A549 (cell line): ENCODE measurements around the gene SAP30. TPM values are rescaled to one million over a fixed set of nuclear protein-coding genes. Genes with fewer than 3 reads are reported as not detected.
A peak's percentile ranks its signal among the peaks of the same experiment; 100 is the strongest.

Experiments
- ATAC-seq, 2 experiments: fragments of 200-7000 bp in 1 of 2; fragments of >200 bp in 1 of 2; cut with Nextera tagmentation in 1 of 2; cut with Tn5 transposase in 1 of 2; 3 replicates each; pipeline versions ENCODE4 v1.8.0 to v1.9.1; 2018 to 2020; ENCODE audit warnings: mild to moderate bottlenecking in 1 of 2, moderate library complexity in 1 of 2
- CTCF ChIA-PET: fragments of 300-600 bp; sonication (Branson Sonifier 250); formaldehyde crosslinking; extraction: SDS; loops from one replicate; lab custom pipeline; 2021; ENCODE audit warnings: antibody characterized with exemption, inconsistent platforms; lab: Yijun Ruan, JAX
- POLR2A ChIA-PET: fragments of 350-600 bp; formaldehyde crosslinking; extraction: SDS; loops from one replicate; lab custom pipeline; 2021; ENCODE audit warnings: antibody characterized with exemption, inconsistent platforms; lab: Yijun Ruan, JAX
- DNase-seq, 2 experiments: peaks; one replicate each; pipeline versions ENCODE4 v3.0.0 to v3.0.0-alpha.2; 2011 to 2016; ENCODE audit warnings: low read depth in 1 of 2, low spot score in 1 of 2
- FAIRE-seq: peaks from 2 replicates; lab custom pipeline; 2011; peaks lifted over from hg19 to GRCh38; lab: Jason Lieb, UNC
- H3K27ac ChIP-seq, 2 experiments: fragments of >200 bp; sonication (Bioruptor Twin); formaldehyde crosslinking; 3 replicates each; pipeline ENCODE4 v1.5.1; 2016 to 2017
- H3K4me1 ChIP-seq: fragments of >200 bp; sonication (Bioruptor Twin); formaldehyde crosslinking; 3 replicates; pipeline ENCODE4 v1.6.1; 2016
- H3K4me2 ChIP-seq: fragments of >200 bp; sonication (Bioruptor Twin); formaldehyde crosslinking; 3 replicates; pipeline ENCODE4 v1.6.1; 2016
- H3K4me3 ChIP-seq: fragments of >200 bp; sonication (Bioruptor Twin); formaldehyde crosslinking; 3 replicates; pipeline ENCODE4 v1.5.1; 2016
- H3K9me3 ChIP-seq: fragments of >200 bp; sonication (Bioruptor Twin); formaldehyde crosslinking; 3 replicates; pipeline ENCODE4 v1.6.1; 2016
- FOSB ChIP-seq: fragments of 250-450 bp; sonication (Bioruptor Pico); IDR thresholded peaks from 2 replicates; pipeline ENCODE4 v1.5.0; 2020; ENCODE audit warnings: mild to moderate bottlenecking, moderate library complexity
- FOXS1 ChIP-seq: fragments of 250-450 bp; sonication (Bioruptor Pico); IDR thresholded peaks from 2 replicates; pipeline ENCODE4 v1.5.0; 2020; ENCODE audit warnings: mild to moderate bottlenecking, moderate library complexity
- GATA3 ChIP-seq: IDR thresholded peaks from 2 replicates; pipeline ENCODE4 v1.6.1; 2012; ENCODE audit warnings: borderline replicate concordance
- HEYL ChIP-seq: fragments of 250-450 bp; sonication (Bioruptor Pico); IDR thresholded peaks from 2 replicates; pipeline ENCODE4 v1.8.0; 2021; ENCODE audit warnings: mild to moderate bottlenecking, moderate library complexity
- HOXB5 ChIP-seq: fragments of 250-450 bp; sonication (Bioruptor Pico); IDR thresholded peaks from 2 replicates; pipeline ENCODE4 v1.5.0; 2020; ENCODE audit warnings: mild to moderate bottlenecking, moderate library complexity
- JUN ChIP-seq, 2 experiments: fragments of >200 bp; sonication (Bioruptor Twin); formaldehyde crosslinking; IDR thresholded peaks; 2 replicates in 1 of 2; 3 replicates in 1 of 2; pipeline ENCODE4 v1.6.1; 2016 to 2017
- KDM5A ChIP-seq: fragments of 200-600 bp; sonication (generic); IDR thresholded peaks from 2 replicates; pipeline ENCODE4 v1.6.1; 2016; ENCODE audit warnings: antibody characterized with exemption, mild to moderate bottlenecking
- MYC ChIP-seq: IDR thresholded peaks from 2 replicates; pipeline ENCODE4 v1.6.1; 2012; ENCODE audit warnings: mild to moderate bottlenecking, inconsistent platforms, low read length, improper control_type of control experiment, borderline replicate concordance
- NFE2L2 ChIP-seq: fragments of 150-350 bp; conservative IDR thresholded peaks from 2 replicates; pipeline ENCODE4 v1.6.1; 2014; ENCODE audit warnings: low read length
- NPAS2 ChIP-seq: fragments of 250-450 bp; sonication (Bioruptor Pico); IDR thresholded peaks from 2 replicates; pipeline ENCODE4 v1.8.0; 2022; ENCODE audit warnings: mild to moderate bottlenecking, moderate library complexity, borderline replicate concordance
- PHF8 ChIP-seq: fragments of 200-600 bp; sonication (generic); IDR thresholded peaks from 2 replicates; pipeline ENCODE4 v1.6.1; 2016; ENCODE audit warnings: low read depth, mild to moderate bottlenecking, antibody characterized with exemption, moderate library complexity, borderline replicate concordance
- POLR2A ChIP-seq: IDR thresholded peaks from 2 replicates; pipeline ENCODE4 v1.6.1; 2012; ENCODE audit warnings: mild to moderate bottlenecking, low read length
- RAD21 ChIP-seq, 2 experiments: fragments of >200 bp in 1 of 2; sonication (Bioruptor Twin) in 1 of 2; formaldehyde crosslinking in 1 of 2; IDR thresholded peaks in 1 of 2; conservative IDR thresholded peaks in 1 of 2; 2 replicates in 1 of 2; 3 replicates in 1 of 2; pipeline ENCODE4 v1.6.1; 2012 to 2018; ENCODE audit warnings: inconsistent platforms in 1 of 2
- RARB ChIP-seq: fragments of 250-450 bp; sonication (Bioruptor Pico); IDR thresholded peaks from 2 replicates; pipeline ENCODE4 v1.8.0; 2021; ENCODE audit warnings: mild to moderate bottlenecking, moderate library complexity
- RCOR1 ChIP-seq: fragments of 150-350 bp; IDR thresholded peaks from 2 replicates; pipeline ENCODE4 v1.6.1; 2014; ENCODE audit warnings: antibody characterized with exemption, low read length, low read depth
- SMC3 ChIP-seq: fragments of >200 bp; sonication (Bioruptor Twin); formaldehyde crosslinking; IDR thresholded peaks from 3 replicates; pipeline ENCODE4 v1.6.1; 2018; ENCODE audit warnings: inconsistent platforms
- SREBF2 ChIP-seq: fragments of 450-650 bp; IDR thresholded peaks from 2 replicates; pipeline ENCODE4 v1.6.1; 2014; ENCODE audit warnings: mild to moderate bottlenecking, moderate library complexity
- TFCP2L1 ChIP-seq: fragments of 250-450 bp; sonication (Bioruptor Pico); IDR thresholded peaks from 2 replicates; pipeline ENCODE4 v1.5.0; 2021; ENCODE audit warnings: mild to moderate bottlenecking
- TP53 ChIP-seq: fragments of 250-450 bp; sonication (Bioruptor Pico); IDR thresholded peaks from 2 replicates; pipeline ENCODE4 v1.5.0; 2021; ENCODE audit warnings: mild to moderate bottlenecking, moderate library complexity
- ZFP36 ChIP-seq: fragments of 450-650 bp; IDR thresholded peaks from 2 replicates; pipeline ENCODE4 v1.6.1; 2014; ENCODE audit warnings: borderline replicate concordance; ENCODE audit not compliant: partially characterized antibody
- ZNF302 ChIP-seq: fragments of 250-450 bp; sonication (Bioruptor Pico); IDR thresholded peaks from 2 replicates; pipeline ENCODE4 v1.9.0; 2021; ENCODE audit warnings: inconsistent platforms, mild to moderate bottlenecking, moderate library complexity
- WGBS: methylation state at CpG from one replicate; pipeline ENCODE4 v1.1.6; 2017; ENCODE audit errors: missing lambda C conversion rate; 5-methylcytosine and 5-hydroxymethylcytosine counted together
- polyA plus RNA-seq, 4 experiments: library from polyadenylated mRNA; depleted of rRNA in 3 of 4; stranded (reverse); fragments of >200 nt; fragmentation: RNase III in 1 of 4; extraction: RNeasy Plus Mini Kit Qiagen cat#74134 plus additional on column Dnase treatment in 1 of 4; gene quantifications; 2 replicates in 3 of 4; 3 replicates in 1 of 4; pipeline ENCODE4 v1.2.3, GENCODE V29; 2011 to 2017
- TF ChIP-seq, protein P1 (sequence below): fragments of 150-350 bp; IDR thresholded peaks from 2 replicates; pipeline ENCODE4 v1.6.1; 2014; ENCODE audit warnings: low read depth, mild to moderate bottlenecking, low read length
- TF ChIP-seq, protein P2 (sequence below): fragments of 450-650 bp; IDR thresholded peaks from 2 replicates; pipeline ENCODE4 v1.6.1; 2014; ENCODE audit warnings: antibody characterized with exemption
- TF ChIP-seq, protein P3 (sequence below): IDR thresholded peaks from 2 replicates; pipeline ENCODE4 v1.6.1; 2012
- TF ChIP-seq, protein P4 (sequence below): fragments of 200-600 bp; sonication (generic); IDR thresholded peaks from 2 replicates; pipeline ENCODE4 v1.6.1; 2016; ENCODE audit warnings: antibody characterized with exemption, mild to moderate bottlenecking, moderate library complexity
- TF ChIP-seq, protein P5 (sequence below): fragments of >200 bp; sonication (Bioruptor Twin); formaldehyde crosslinking; IDR thresholded peaks from 2 replicates; pipeline ENCODE4 v1.6.1; 2016
- TF ChIP-seq, protein P6 (sequence below): fragments of >200 bp; sonication (Bioruptor Twin); formaldehyde crosslinking; IDR thresholded peaks from 3 replicates; pipeline ENCODE4 v1.6.1; 2016

Gene SAP30
- polyA plus RNA-seq, 2 of the 4 experiments (the other 2 are of a cell fraction), result 18.4 to 19.6 TPM

DNA sequence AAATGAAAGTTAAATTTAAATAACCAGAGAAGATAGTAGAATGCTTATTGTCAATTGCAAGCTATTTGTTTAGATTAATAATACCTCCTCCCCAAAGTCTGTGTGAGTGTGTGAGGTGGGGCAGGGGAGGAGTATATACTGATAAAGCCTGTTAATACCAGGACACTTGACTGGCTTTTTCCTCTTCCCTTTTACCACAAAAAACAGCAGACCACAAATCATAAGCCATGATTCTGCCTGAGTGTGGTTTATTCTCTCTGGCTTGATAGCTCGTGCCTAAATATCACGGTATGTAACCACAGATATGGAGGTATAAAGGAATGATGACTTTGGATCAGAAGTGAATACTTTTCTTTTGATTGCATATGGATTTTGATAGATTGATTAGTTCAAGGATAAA, 50.0 kb downstream of the SAP30 start:
- FAIRE-seq (no peak), DNase-seq (no peak), ATAC-seq (no peak)
- H3K4me3 ChIP-seq, result no peak overlapping the region
- no peaks in the 10 kb centered on the region for H3K9me3 ChIP-seq
- no peak overlapping the region for H3K4me2 ChIP-seq
- peaks cover 3% of the 10 kb centered on the region; the same call in 1 of the 3 replicates for H3K4me1 ChIP-seq
- CTCF ChIA-PET, result interaction anchor here (0.6 to 2.0 kb wide), 23 partner anchors 9 to 899 kb away, joined by 3 to 8 read pairs (median 3); no protein-coding TSS in a partner anchor
- TF ChIP-seq RCOR1 (no peak), NFE2L2 (no peak), HOXB5 (CRISPR knock-in tag) (no peak), SREBF2 (no peak), RARB (CRISPR knock-in tag) (no peak), HEYL (no peak), ZFP36 (no peak), RAD21 (conservative IDR thresholded peaks at IDR 0.05 in 1 of 2, IDR thresholded peaks at IDR 0.05 in 1 of 2) (no peak), TFCP2L1 (no peak), FOSB (CRISPR knock-in tag) (no peak), KDM5A (no peak), NPAS2 (no peak)
- TF ChIP-seq, protein P1, sequence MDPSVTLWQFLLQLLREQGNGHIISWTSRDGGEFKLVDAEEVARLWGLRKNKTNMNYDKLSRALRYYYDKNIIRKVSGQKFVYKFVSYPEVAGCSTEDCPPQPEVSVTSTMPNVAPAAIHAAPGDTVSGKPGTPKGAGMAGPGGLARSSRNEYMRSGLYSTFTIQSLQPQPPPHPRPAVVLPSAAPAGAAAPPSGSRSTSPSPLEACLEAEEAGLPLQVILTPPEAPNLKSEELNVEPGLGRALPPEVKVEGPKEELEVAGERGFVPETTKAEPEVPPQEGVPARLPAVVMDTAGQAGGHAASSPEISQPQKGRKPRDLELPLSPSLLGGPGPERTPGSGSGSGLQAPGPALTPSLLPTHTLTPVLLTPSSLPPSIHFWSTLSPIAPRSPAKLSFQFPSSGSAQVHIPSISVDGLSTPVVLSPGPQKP, result no peak
- TF ChIP-seq, protein P2, sequence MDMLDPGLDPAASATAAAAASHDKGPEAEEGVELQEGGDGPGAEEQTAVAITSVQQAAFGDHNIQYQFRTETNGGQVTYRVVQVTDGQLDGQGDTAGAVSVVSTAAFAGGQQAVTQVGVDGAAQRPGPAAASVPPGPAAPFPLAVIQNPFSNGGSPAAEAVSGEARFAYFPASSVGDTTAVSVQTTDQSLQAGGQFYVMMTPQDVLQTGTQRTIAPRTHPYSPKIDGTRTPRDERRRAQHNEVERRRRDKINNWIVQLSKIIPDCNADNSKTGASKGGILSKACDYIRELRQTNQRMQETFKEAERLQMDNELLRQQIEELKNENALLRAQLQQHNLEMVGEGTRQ, result no peak
- TF ChIP-seq, protein P3, sequence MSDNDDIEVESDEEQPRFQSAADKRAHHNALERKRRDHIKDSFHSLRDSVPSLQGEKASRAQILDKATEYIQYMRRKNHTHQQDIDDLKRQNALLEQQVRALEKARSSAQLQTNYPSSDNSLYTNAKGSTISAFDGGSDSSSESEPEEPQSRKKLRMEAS, result no peak
- TF ChIP-seq, protein P4, sequence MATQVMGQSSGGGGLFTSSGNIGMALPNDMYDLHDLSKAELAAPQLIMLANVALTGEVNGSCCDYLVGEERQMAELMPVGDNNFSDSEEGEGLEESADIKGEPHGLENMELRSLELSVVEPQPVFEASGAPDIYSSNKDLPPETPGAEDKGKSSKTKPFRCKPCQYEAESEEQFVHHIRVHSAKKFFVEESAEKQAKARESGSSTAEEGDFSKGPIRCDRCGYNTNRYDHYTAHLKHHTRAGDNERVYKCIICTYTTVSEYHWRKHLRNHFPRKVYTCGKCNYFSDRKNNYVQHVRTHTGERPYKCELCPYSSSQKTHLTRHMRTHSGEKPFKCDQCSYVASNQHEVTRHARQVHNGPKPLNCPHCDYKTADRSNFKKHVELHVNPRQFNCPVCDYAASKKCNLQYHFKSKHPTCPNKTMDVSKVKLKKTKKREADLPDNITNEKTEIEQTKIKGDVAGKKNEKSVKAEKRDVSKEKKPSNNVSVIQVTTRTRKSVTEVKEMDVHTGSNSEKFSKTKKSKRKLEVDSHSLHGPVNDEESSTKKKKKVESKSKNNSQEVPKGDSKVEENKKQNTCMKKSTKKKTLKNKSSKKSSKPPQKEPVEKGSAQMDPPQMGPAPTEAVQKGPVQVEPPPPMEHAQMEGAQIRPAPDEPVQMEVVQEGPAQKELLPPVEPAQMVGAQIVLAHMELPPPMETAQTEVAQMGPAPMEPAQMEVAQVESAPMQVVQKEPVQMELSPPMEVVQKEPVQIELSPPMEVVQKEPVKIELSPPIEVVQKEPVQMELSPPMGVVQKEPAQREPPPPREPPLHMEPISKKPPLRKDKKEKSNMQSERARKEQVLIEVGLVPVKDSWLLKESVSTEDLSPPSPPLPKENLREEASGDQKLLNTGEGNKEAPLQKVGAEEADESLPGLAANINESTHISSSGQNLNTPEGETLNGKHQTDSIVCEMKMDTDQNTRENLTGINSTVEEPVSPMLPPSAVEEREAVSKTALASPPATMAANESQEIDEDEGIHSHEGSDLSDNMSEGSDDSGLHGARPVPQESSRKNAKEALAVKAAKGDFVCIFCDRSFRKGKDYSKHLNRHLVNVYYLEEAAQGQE, result no peak
- POLR2A ChIA-PET, result interaction anchor here (0.8 to 1.6 kb wide), 2 partner anchors 86 to 252 kb away, joined by 3 to 5 read pairs; partner anchors contain the start of genes GALNT7 and HMGB2
- no peak overlapping the region for H3K27ac ChIP-seq
- 94% methylated on average over 2 of the region's 2 CpGs for WGBS

DNA sequence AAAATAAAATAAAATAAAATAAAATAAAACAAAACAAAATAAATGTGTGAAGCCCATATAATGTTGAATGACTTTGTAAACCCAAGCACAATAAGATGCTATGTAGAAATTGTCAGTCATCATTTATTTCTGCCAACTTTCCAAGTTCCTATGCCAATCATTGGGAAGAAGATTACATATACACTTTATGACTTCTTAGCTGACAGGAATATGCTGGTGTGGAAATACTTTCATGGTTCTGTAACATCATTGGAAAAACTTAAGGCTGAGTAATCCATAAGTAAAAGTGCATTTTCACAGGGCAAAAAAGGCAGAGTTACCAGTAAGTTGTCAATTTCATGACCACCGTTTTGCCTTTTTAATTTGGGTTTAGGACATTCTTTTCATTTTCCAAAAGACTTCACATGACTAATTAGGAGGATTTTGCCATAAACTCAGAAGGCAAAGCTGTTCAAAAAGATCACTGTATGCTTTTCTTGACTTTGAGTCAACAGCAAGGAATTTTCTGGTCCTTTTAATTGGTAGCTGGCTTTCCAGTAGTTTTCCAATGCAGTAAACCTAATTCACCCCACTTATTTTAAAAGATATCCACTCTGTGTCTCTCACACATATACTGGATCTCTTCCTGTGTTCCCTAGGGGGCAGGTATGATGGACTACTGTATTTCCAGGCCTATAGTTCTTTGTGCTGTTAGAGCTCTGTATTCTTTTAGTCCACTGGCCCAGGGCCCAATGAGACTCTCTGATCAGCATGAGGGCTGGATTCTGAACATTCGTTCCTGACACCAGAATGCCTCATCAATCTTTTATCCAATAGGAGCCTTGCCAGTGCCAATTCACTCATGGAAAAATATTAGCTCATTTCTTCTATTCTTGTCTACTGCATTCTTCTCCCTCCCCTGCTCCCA, 54.4 kb downstream of the SAP30 start:
- 33% methylated on average over 2 of the region's 2 CpGs for WGBS
- FAIRE-seq, result no peak
- no peaks in the 10 kb centered on the region for H3K9me3 ChIP-seq
- H3K4me3 ChIP-seq, result no peak overlapping the region
- peaks cover 3% of the 10 kb centered on the region; the same call in 1 of the 3 replicates for H3K4me1 ChIP-seq
- POLR2A ChIA-PET, result no interaction called here
- CTCF ChIA-PET, result interaction anchor here (1.7 to 2.3 kb wide), 2 partner anchors 13 to 69 kb away, joined by 5 to 7 read pairs; no protein-coding TSS in a partner anchor
- H3K27ac ChIP-seq, result no peak overlapping the region
- ATAC-seq, result peak in 1 of 2 experiments; percentile 47; a peak in 2 of 6 replicates
- TF ChIP-seq, protein P5, sequence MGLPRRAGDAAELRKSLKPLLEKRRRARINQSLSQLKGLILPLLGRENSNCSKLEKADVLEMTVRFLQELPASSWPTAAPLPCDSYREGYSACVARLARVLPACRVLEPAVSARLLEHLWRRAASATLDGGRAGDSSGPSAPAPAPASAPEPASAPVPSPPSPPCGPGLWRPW, result no peak
- TF ChIP-seq NPAS2, result no peak
- TF ChIP-seq, protein P6, sequence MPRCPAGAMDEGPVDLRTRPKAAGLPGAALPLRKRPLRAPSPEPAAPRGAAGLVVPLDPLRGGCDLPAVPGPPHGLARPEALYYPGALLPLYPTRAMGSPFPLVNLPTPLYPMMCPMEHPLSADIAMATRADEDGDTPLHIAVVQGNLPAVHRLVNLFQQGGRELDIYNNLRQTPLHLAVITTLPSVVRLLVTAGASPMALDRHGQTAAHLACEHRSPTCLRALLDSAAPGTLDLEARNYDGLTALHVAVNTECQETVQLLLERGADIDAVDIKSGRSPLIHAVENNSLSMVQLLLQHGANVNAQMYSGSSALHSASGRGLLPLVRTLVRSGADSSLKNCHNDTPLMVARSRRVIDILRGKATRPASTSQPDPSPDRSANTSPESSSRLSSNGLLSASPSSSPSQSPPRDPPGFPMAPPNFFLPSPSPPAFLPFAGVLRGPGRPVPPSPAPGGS, result no peak
- TF ChIP-seq SMC3, result no peak
- no peak for TF ChIP-seq GATA3
- no peak for TF ChIP-seq RAD21 (conservative IDR thresholded peaks at IDR 0.05 in 1 of 2, IDR thresholded peaks at IDR 0.05 in 1 of 2)
- TF ChIP-seq HOXB5 (CRISPR knock-in tag), result no peak
- TF ChIP-seq, protein P1, result no peak
- no peak for TF ChIP-seq JUN (IDR thresholded peaks at IDR 0.05)
- no peak for TF ChIP-seq FOXS1 (CRISPR knock-in tag)
- TF ChIP-seq ZNF302 (CRISPR knock-in tag), result no peak
- TF ChIP-seq MYC, result no peak
- TF ChIP-seq PHF8, result no peak
- TF ChIP-seq POLR2A, result no peak
- no peak for TF ChIP-seq TFCP2L1
- TF ChIP-seq TP53 (CRISPR knock-in tag), result no peak
- DNase-seq, result no peak
- peak overlapping the region; percentile 15; the same call in 1 of the 3 replicates for H3K4me2 ChIP-seq
